SU-DHL-6 (cell line): ENCODE measurements around the gene PYGL.

ENCODE experiments used
- EZH2phosphoT487 ChIP-seq: fragments of 200-600 bp; sonication (generic), shearing (Covaris generic); conservative IDR thresholded peaks from 2 replicates; pipeline ENCODE4 v1.6.1; 2018; ENCODE audit warnings: mild to moderate bottlenecking, antibody characterized with exemption, low read length, moderate library complexity, mixed read lengths
- TF ChIP-seq, protein P1 (sequence below): fragments of 200-600 bp; sonication (generic); IDR thresholded peaks from one replicate; pipeline ENCODE4 v1.5.1; 2017; ENCODE audit warnings: antibody characterized with exemption, mild to moderate bottlenecking, low read length, moderate library complexity; ENCODE audit not compliant: insufficient read depth, poor library complexity, severe bottlenecking

DNA sequence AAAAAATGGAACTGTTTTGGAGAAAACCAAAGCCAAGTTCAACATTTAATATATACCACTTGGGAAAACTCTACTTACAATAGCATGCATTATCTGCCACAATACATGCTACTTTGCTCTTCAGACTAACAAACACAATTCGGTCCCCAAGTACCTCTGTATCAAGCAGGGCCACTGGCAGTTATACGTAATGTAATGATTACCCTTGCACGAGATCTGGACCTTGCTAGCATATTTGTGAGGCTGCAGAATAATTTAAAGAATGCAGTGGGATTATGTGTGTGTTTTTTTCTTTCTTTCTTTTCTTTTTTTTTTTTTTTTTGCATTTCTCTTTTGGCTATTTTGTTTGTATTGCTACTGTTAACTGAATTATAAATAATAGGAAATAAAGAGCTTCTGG, 22.8 kb upstream of the PYGL start:
- TF ChIP-seq, protein P1, sequence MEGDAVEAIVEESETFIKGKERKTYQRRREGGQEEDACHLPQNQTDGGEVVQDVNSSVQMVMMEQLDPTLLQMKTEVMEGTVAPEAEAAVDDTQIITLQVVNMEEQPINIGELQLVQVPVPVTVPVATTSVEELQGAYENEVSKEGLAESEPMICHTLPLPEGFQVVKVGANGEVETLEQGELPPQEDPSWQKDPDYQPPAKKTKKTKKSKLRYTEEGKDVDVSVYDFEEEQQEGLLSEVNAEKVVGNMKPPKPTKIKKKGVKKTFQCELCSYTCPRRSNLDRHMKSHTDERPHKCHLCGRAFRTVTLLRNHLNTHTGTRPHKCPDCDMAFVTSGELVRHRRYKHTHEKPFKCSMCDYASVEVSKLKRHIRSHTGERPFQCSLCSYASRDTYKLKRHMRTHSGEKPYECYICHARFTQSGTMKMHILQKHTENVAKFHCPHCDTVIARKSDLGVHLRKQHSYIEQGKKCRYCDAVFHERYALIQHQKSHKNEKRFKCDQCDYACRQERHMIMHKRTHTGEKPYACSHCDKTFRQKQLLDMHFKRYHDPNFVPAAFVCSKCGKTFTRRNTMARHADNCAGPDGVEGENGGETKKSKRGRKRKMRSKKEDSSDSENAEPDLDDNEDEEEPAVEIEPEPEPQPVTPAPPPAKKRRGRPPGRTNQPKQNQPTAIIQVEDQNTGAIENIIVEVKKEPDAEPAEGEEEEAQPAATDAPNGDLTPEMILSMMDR = no peak
- TF ChIP-seq EZH2phosphoT487 = no peak
